PFSK-1 (cell line): Measurements from ENCODE around the gene DLG4.

Experiments used
- FOXP2 ChIP-seq: optimal IDR thresholded peaks from 2 replicates; pipeline ENCODE3; 2011; ENCODE audit warnings: borderline replicate concordance, control low read depth, inconsistent platforms; ENCODE audit not compliant: insufficient read depth; ENCODE audit errors: extremely low read length, extremely low read depth
- POLR2AphosphoS5 ChIP-seq: IDR thresholded peaks from 2 replicates; pipeline ENCODE4 v1.6.1; 2012; ENCODE audit warnings: low read depth, mild to moderate bottlenecking, control low read depth, low read length, moderate library complexity
- REST ChIP-seq, 2 experiments: IDR thresholded peaks; 2 replicates each; pipeline versions ENCODE4 v1.6.1 to v1.8.0; 2011 to 2012; ENCODE audit warnings: low read depth in 2 of 2, low read length in 2 of 2, control low read depth in 1 of 2, inconsistent platforms in 1 of 2, mild to moderate bottlenecking in 1 of 2, moderate library complexity in 1 of 2; ENCODE audit not compliant: insufficient read depth in 1 of 2
- SIN3A ChIP-seq: IDR thresholded peaks from 2 replicates; pipeline ENCODE4 v1.6.1; 2012; ENCODE audit warnings: mild to moderate bottlenecking, low read length, moderate library complexity, borderline replicate concordance; ENCODE audit not compliant: insufficient read depth
- TAF1 ChIP-seq: IDR thresholded peaks from 2 replicates; pipeline ENCODE4 v1.6.1; 2012; ENCODE audit warnings: low read length, control low read depth, borderline replicate concordance; ENCODE audit not compliant: insufficient read depth

The DLG4 gene

GRCh38 chr17:7213895-7214299 is 5.7 kb downstream of the DLG4 start:
- TF ChIP-seq SIN3A = 0 out of 2 replicates have a peak, but pooled peaks have one; percentile 52
- no peak for TF ChIP-seq POLR2AphosphoS5

- TF ChIP-seq TAF1 = no peak
- TF ChIP-seq SIN3A = no peak
- no peak for TF ChIP-seq FOXP2
- no peak for TF ChIP-seq REST (IDR thresholded peaks at IDR 0.05; ENCODE audit: insufficient read depth in 1 of 2, low read depth in 2 of 2, low read length in 2 of 2)
- no peak for TF ChIP-seq POLR2AphosphoS5
Measured at GRCh38 chr17:7211491-7212273, 8.0 kb downstream of the DLG4 start.

GRCh38 chr17:7208754-7209460 is 10.7 kb downstream of the DLG4 start:
- TF ChIP-seq REST (IDR thresholded peaks at IDR 0.05; ENCODE audit: insufficient read depth in 1 of 2, low read depth in 2 of 2, low read length in 2 of 2) (no peak), POLR2AphosphoS5 (no peak), FOXP2 (no peak), TAF1 (no peak), SIN3A (no peak)

GRCh38 chr17:7208027-7208571 is 11.5 kb downstream of the DLG4 start:
- TF ChIP-seq POLR2AphosphoS5 = no peak
- TF ChIP-seq FOXP2 = no peak
- TF ChIP-seq REST (IDR thresholded peaks at IDR 0.05; ENCODE audit: insufficient read depth in 1 of 2, low read depth in 2 of 2, low read length in 2 of 2) = no peak
- no peak for TF ChIP-seq SIN3A
- TF ChIP-seq TAF1 = no peak

GRCh38 chr17:7207120-7208001 is 12.3 kb downstream of the DLG4 start:
- TF ChIP-seq FOXP2 (no peak), POLR2AphosphoS5 (no peak), SIN3A (no peak), REST (IDR thresholded peaks at IDR 0.05; ENCODE audit: insufficient read depth in 1 of 2, low read depth in 2 of 2, low read length in 2 of 2) (no peak), TAF1 (no peak)
